H1 (cell line): Measurements from ENCODE around the gene NEDD4. TPM values are rescaled to one million over a fixed set of nuclear protein-coding genes. Genes with fewer than 3 reads are reported as not detected.

Source experiments
- CTCF ChIA-PET: fragments of 300-600 bp; sonication (Branson Sonifier 250); formaldehyde crosslinking; loops from one replicate; lab custom pipeline; 2021; ENCODE audit not compliant: partially characterized antibody; lab: Charles Lee
- POLR2A ChIA-PET: fragments of 300-600 bp; sonication (Branson Sonifier 250); formaldehyde crosslinking; loops from one replicate; lab custom pipeline; 2021; ENCODE audit warnings: inconsistent platforms; ENCODE audit not compliant: partially characterized antibody; lab: Charles Lee
- DNase-seq, 2 experiments: peaks; one replicate each; pipeline versions ENCODE4 v3.0.0 to v3.0.0-alpha.2; 2010 to 2022; ENCODE audit warnings: low spot score in 2 of 2, low read depth in 1 of 2, mixed read lengths in 1 of 2
- FAIRE-seq: peaks from 2 replicates; lab custom pipeline; 2011; peaks lifted over from hg19 to GRCh38; lab: Jason Lieb, UNC
- H2AFZ ChIP-seq: 2 replicates; pipeline ENCODE4 v1.8.1; 2012; ENCODE audit warnings: low read length, inconsistent platforms
- H2AK5ac ChIP-seq: 2 replicates; pipeline ENCODE4 v1.6.1; 2013; ENCODE audit warnings: low read depth, low read length
- H2BK120ac ChIP-seq: replicated peaks from 2 replicates; pipeline ENCODE3; 2013; ENCODE audit warnings: low read depth, low read length, inconsistent platforms
- H2BK12ac ChIP-seq: 2 replicates; pipeline ENCODE4 v1.6.1; 2013; ENCODE audit warnings: low read depth, low read length
- H2BK15ac ChIP-seq: 2 replicates; pipeline ENCODE4 v1.6.1; 2013; ENCODE audit warnings: low read length
- H2BK20ac ChIP-seq: 2 replicates; pipeline ENCODE4 v1.6.1; 2013; ENCODE audit warnings: low read length
- H2BK5ac ChIP-seq: 2 replicates; pipeline ENCODE4 v1.6.1; 2013; ENCODE audit warnings: low read depth, low read length
- H3K14ac ChIP-seq: 2 replicates; pipeline ENCODE4 v1.6.1; 2013; ENCODE audit warnings: inconsistent platforms; ENCODE audit not compliant: insufficient read length
- H3K18ac ChIP-seq: 2 replicates; pipeline ENCODE4 v1.6.1; 2013; ENCODE audit warnings: low read length; ENCODE audit errors: extremely low read depth
- H3K23ac ChIP-seq: 2 replicates; pipeline ENCODE4 v1.6.1; 2013; ENCODE audit warnings: inconsistent platforms; ENCODE audit not compliant: insufficient read length
- H3K23me2 ChIP-seq: 2 replicates; pipeline ENCODE4 v1.6.1; 2013; ENCODE audit warnings: low read depth, low read length
- H3K27ac ChIP-seq: 2 replicates; pipeline ENCODE4 v1.6.1; 2011; ENCODE audit warnings: low read depth, low read length, inconsistent platforms
- H3K27me3 ChIP-seq, 4 experiments: replicated peaks in 1 of 4; 1 replicate in 1 of 4; 2 replicates in 3 of 4; pipeline versions ENCODE4 v1.6.1 to v1.8.1; 2011 to 2013; ENCODE audit warnings: low read length in 3 of 4, mild to moderate bottlenecking in 3 of 4, inconsistent platforms in 2 of 4, mixed read lengths in 2 of 4, moderate library complexity in 1 of 4; ENCODE audit not compliant: control insufficient read depth in 3 of 4, insufficient read depth in 3 of 4; ENCODE audit errors: extremely low read depth in 1 of 4
- H3K36me3 ChIP-seq, 4 experiments: 2 replicates each; pipeline versions ENCODE4 v1.6.1 to v1.8.1; 2011 to 2013; ENCODE audit warnings: mild to moderate bottlenecking in 4 of 4, low read length in 3 of 4, moderate library complexity in 2 of 4, control low read depth in 1 of 4, inconsistent platforms in 1 of 4; ENCODE audit not compliant: insufficient read depth in 4 of 4, control insufficient read depth in 2 of 4
- H3K4ac ChIP-seq: replicated peaks from 2 replicates; pipeline ENCODE3; 2013; ENCODE audit warnings: low read length, low read depth, mixed read lengths, inconsistent platforms; ENCODE audit not compliant: insufficient read length
- H3K4me1 ChIP-seq, 4 experiments: replicated peaks in 1 of 4; 1 replicate in 1 of 4; 2 replicates in 3 of 4; pipeline versions ENCODE4 v1.6.1 to v1.8.1; 2011 to 2013; ENCODE audit warnings: low read length in 3 of 4, inconsistent platforms in 2 of 4, mixed read lengths in 1 of 4; ENCODE audit not compliant: insufficient read depth in 4 of 4, control insufficient read depth in 3 of 4
- H3K4me2 ChIP-seq, 2 experiments: 2 replicates each; pipeline versions ENCODE4 v1.6.1 to v1.8.1; 2011 to 2013; ENCODE audit warnings: low read depth in 2 of 2, low read length in 2 of 2, control low read depth in 1 of 2, inconsistent platforms in 1 of 2, mild to moderate bottlenecking in 1 of 2; ENCODE audit not compliant: insufficient read depth in 1 of 2
- H3K4me3 ChIP-seq, 4 experiments: fragments of 200-600, 300-600 bp in 1 of 4; sonication (generic), shearing (Covaris generic), sonication (Bioruptor Twin) in 1 of 4; 2 replicates each; pipeline versions ENCODE4 v1.5.1 to v1.8.1; 2011 to 2016; ENCODE audit warnings: low read length in 4 of 4, low read depth in 3 of 4, control low read depth in 2 of 4, inconsistent platforms in 2 of 4, mild to moderate bottlenecking in 2 of 4, mixed read lengths in 1 of 4, moderate library complexity in 1 of 4; ENCODE audit not compliant: insufficient read depth in 2 of 4; ENCODE audit errors: extremely low read depth in 1 of 4
- H3K56ac ChIP-seq: replicated peaks from 2 replicates; pipeline ENCODE3; 2013; ENCODE audit warnings: low read depth, mild to moderate bottlenecking, mixed read lengths, low read length, inconsistent platforms; ENCODE audit not compliant: insufficient read length
- H3K79me1 ChIP-seq: 2 replicates; pipeline ENCODE4 v1.6.1; 2013; ENCODE audit warnings: low read depth, low read length, control low read depth
- H3K79me2 ChIP-seq, 2 experiments: 2 replicates each; pipeline versions ENCODE4 v1.6.1 to v1.8.1; 2012 to 2013; ENCODE audit warnings: low read length in 2 of 2, mild to moderate bottlenecking in 2 of 2, inconsistent platforms in 1 of 2; ENCODE audit not compliant: insufficient read depth in 2 of 2, control insufficient read depth in 1 of 2
- H3K9ac ChIP-seq, 4 experiments: replicated peaks in 1 of 4; 1 replicate in 1 of 4; 2 replicates in 3 of 4; pipeline versions ENCODE4 v1.6.1 to v1.8.1; 2011 to 2013; ENCODE audit warnings: low read depth in 3 of 4, low read length in 3 of 4, control low read depth in 2 of 4, mild to moderate bottlenecking in 2 of 4, moderate library complexity in 2 of 4, inconsistent platforms in 1 of 4; ENCODE audit errors: extremely low read depth in 1 of 4
- H3K9me3 ChIP-seq, 2 experiments: 2 replicates each; pipeline versions ENCODE4 v1.6.1 to v1.8.1; 2012 to 2013; ENCODE audit warnings: mild to moderate bottlenecking in 2 of 2, moderate library complexity in 2 of 2, control low read depth in 1 of 2, inconsistent platforms in 1 of 2, low read depth in 1 of 2, low read length in 1 of 2, mixed read lengths in 1 of 2; ENCODE audit not compliant: insufficient read depth in 2 of 2
- H4K20me1 ChIP-seq, 2 experiments: replicated peaks in 1 of 2; 2 replicates each; pipeline versions ENCODE3 to v1.8.1; 2011 to 2013; ENCODE audit warnings: inconsistent platforms in 2 of 2, low read length in 2 of 2, mild to moderate bottlenecking in 1 of 2; ENCODE audit not compliant: insufficient read depth in 2 of 2, control insufficient read depth in 1 of 2
- H4K5ac ChIP-seq: 2 replicates; pipeline ENCODE4 v1.6.1; 2013; ENCODE audit warnings: low read length, low read depth, mixed read lengths, inconsistent platforms; ENCODE audit not compliant: insufficient read length
- H4K8ac ChIP-seq: 2 replicates; pipeline ENCODE4 v1.8.0; 2013; ENCODE audit warnings: mild to moderate bottlenecking, moderate library complexity, low read length, inconsistent platforms; ENCODE audit not compliant: insufficient read depth; ENCODE audit errors: extremely low read depth
- H4K91ac ChIP-seq: replicated peaks from 2 replicates; pipeline ENCODE3; 2013; ENCODE audit warnings: low read length, mixed read lengths, inconsistent platforms; ENCODE audit not compliant: insufficient read length
- CREB1 ChIP-seq: IDR thresholded peaks from 2 replicates; pipeline ENCODE4 v1.6.1; 2012; ENCODE audit warnings: inconsistent platforms
- GTF2F1 ChIP-seq: IDR thresholded peaks from 2 replicates; pipeline ENCODE4 v1.6.1; 2012; ENCODE audit warnings: low read depth, low read length, improper control_type of control experiment, borderline replicate concordance
- HDAC2 ChIP-seq, 2 experiments: fragments of 300-600 bp in 1 of 2; sonication (generic) in 1 of 2; IDR thresholded peaks; 2 replicates each; pipeline ENCODE4 v1.6.1; 2011 to 2012; ENCODE audit warnings: low read depth in 2 of 2, low read length in 2 of 2, mild to moderate bottlenecking in 2 of 2, moderate library complexity in 2 of 2, borderline replicate concordance in 1 of 2, inconsistent platforms in 1 of 2
- HDAC6 ChIP-seq: IDR thresholded peaks from one replicate; pipeline ENCODE4 v1.7.1; 2012; ENCODE audit warnings: low read depth, mild to moderate bottlenecking, inconsistent platforms, low read length, moderate library complexity
- NANOG ChIP-seq: IDR thresholded peaks from 2 replicates; pipeline ENCODE4 v1.6.1; 2011; ENCODE audit warnings: low read length, low read depth, mild to moderate bottlenecking, inconsistent platforms; ENCODE audit not compliant: insufficient read depth, poor library complexity, severe bottlenecking
- POLR2AphosphoS5 ChIP-seq: IDR thresholded peaks from 2 replicates; pipeline ENCODE4 v1.6.1; 2011; ENCODE audit warnings: low read depth, low read length
- SAP30 ChIP-seq: fragments of 300-600 bp; sonication (generic); IDR thresholded peaks from 2 replicates; pipeline ENCODE4 v1.7.1; 2012; ENCODE audit warnings: low read length, moderate library complexity, mild to moderate bottlenecking, inconsistent platforms; ENCODE audit not compliant: insufficient read depth, insufficient replicate concordance
- SIX5 ChIP-seq: IDR thresholded peaks from 2 replicates; pipeline ENCODE4 v1.6.1; 2011; ENCODE audit warnings: mild to moderate bottlenecking, low read depth, low read length
- SRF ChIP-seq: IDR thresholded peaks from 2 replicates; pipeline ENCODE4 v1.6.1; 2011; ENCODE audit warnings: mild to moderate bottlenecking, low read depth, low read length, moderate library complexity
- SUZ12 ChIP-seq: fragments of 200-600 bp; sonication (generic); IDR thresholded peaks from 2 replicates; pipeline ENCODE4 v1.6.1; 2012; ENCODE audit warnings: mild to moderate bottlenecking, inconsistent platforms, low read length, moderate library complexity, mixed read lengths
- WGBS, 2 experiments: shearing (Covaris generic) in 1 of 2; methylation state at CpG; one replicate each; pipeline versions ENCODE4 v1.1.6 to v1.1.7; 2013 to 2015; ENCODE audit warnings: low lambda C conversion rate in 2 of 2, mixed read lengths in 2 of 2, inconsistent platforms in 1 of 2, low coverage in 1 of 2, missing lambda C conversion rate in 1 of 2; ENCODE audit not compliant: insufficient replicate concordance in 2 of 2, insufficient coverage in 1 of 2, insufficient read length in 1 of 2; ENCODE audit errors: extremely low coverage in 1 of 2, missing lambda C conversion rate in 1 of 2; 5-methylcytosine and 5-hydroxymethylcytosine counted together
- polyA plus RNA-seq, 7 experiments: library from polyadenylated mRNA; depleted of rRNA in 3 of 7; stranded (reverse) in 5 of 7; unstranded in 2 of 7; fragments of >200 nt in 5 of 7; fragments of 200-250 nt in 2 of 7; gene quantifications; 1 replicate in 5 of 7; 2 replicates in 1 of 7; 4 replicates in 1 of 7; pipeline versions ENCODE4 v1.2.1 to v1.2.3, GENCODE V29; 2011 to 2013; ENCODE audit warnings: missing spikeins in 2 of 7, mixed read lengths in 2 of 7
- total RNA-seq: library from RNA; stranded (reverse); fragmentation: NEBNext Ultra II Directional; extraction: Animal tissue kit (Norgen Biotek cat#: 25700); gene quantifications from 2 replicates; pipeline ENCODE4 v1.2.1, GENCODE V29; 2021

Gene NEDD4
- total and polyA plus RNA-seq, 2 of the 8 experiments (the other 6 are each of a cell fraction or from before 2014, with no cell fraction given), result 0.95 to 3.9 TPM

DNA sequence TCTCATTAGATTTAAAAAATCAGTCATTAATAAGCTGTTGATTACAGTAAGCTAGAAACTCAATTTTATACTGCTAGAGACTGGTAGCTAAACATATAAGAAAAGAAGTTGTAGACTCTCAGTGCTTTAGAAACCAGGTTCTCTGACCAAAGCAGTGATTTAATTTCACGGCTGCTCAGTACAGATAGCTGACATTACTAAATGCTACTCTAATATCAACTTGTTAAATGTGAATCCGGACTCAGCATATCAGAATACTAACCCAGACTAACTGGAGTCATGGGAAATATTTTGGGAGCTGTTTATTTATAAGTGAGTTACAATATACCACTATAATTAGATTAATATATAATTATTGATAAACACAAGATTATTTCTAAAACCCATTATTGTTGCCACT is 80.4 kb downstream of the NEDD4 start:
- no peak overlapping the region for H3K18ac ChIP-seq
- H3K56ac ChIP-seq, result no peak overlapping the region
- H3K36me3 ChIP-seq, result no peaks in the 10 kb centered on the region
- no peak for FAIRE-seq
- WGBS, 2 experiments, result 87% methylated on average over 2 of the region's 2 CpGs; no CpG with 5 or more reads in 1 of the 2 experiments
- no peaks in the 10 kb centered on the region for H3K4me1 ChIP-seq
- H3K14ac ChIP-seq, result no peak overlapping the region
- H3K23me2 ChIP-seq, result no peaks in the 10 kb centered on the region
- H3K9ac ChIP-seq, result no peak overlapping the region
- no peak overlapping the region for H3K4ac ChIP-seq
- H4K8ac ChIP-seq, result no peak overlapping the region
- no peak for DNase-seq
- H4K5ac ChIP-seq, result no peak overlapping the region
- H2BK120ac ChIP-seq, result no peak overlapping the region
- no peak overlapping the region for H2BK5ac ChIP-seq
- TF ChIP-seq NANOG, result no peak
- no peak for TF ChIP-seq SAP30
- TF ChIP-seq POLR2AphosphoS5, result no peak
- no peak for TF ChIP-seq SIX5
- TF ChIP-seq CREB1, result no peak
- TF ChIP-seq HDAC2 (IDR thresholded peaks at IDR 0.05; ENCODE audit: borderline replicate concordance in 1 of 2, low read depth in 2 of 2, low read length in 2 of 2), result no peak
- no peak for TF ChIP-seq SUZ12
- TF ChIP-seq GTF2F1, result no peak
- no peak for TF ChIP-seq SRF
- no peak for TF ChIP-seq HDAC6
- no peaks in the 10 kb centered on the region for H3K9me3 ChIP-seq
- H2BK12ac ChIP-seq, result no peak overlapping the region
- no peak overlapping the region for H2BK20ac ChIP-seq
- ChIA-PET CTCF (interaction anchor here (0.5 to 2.1 kb wide), 3 partner anchors 13 to 562 kb away, joined by 4 to 6 read pairs (median 5); no protein-coding TSS in a partner anchor), POLR2A (no interaction called here)
- no peak overlapping the region for H3K27ac ChIP-seq
- no peaks in the 10 kb centered on the region for H3K79me2 ChIP-seq
- H3K27me3 ChIP-seq, result no peaks in the 10 kb centered on the region
- no peaks in the 10 kb centered on the region for H3K79me1 ChIP-seq
- no peak overlapping the region for H2BK15ac ChIP-seq
- H4K20me1 ChIP-seq, result no peaks in the 10 kb centered on the region
- H3K4me2 ChIP-seq, result no peak overlapping the region
- no peak overlapping the region for H3K23ac ChIP-seq
- H2AFZ ChIP-seq, result no peak overlapping the region
- H2AK5ac ChIP-seq, result no peak overlapping the region
- no peak overlapping the region for H3K4me3 ChIP-seq
- no peak overlapping the region for H4K91ac ChIP-seq
